Muscle of leg (tissue), 11 donors: ENCODE measurements around the gene ZBTB7C. TPM values are rescaled to one million over a fixed set of nuclear protein-coding genes. Genes with fewer than 3 reads are reported as not detected.
A peak's percentile ranks its signal among the peaks of the same experiment; 100 is the strongest.

ENCODE experiments used
- DNase-seq: peaks from one replicate; pipeline ENCODE4 v3.0.0; 2013
- H3K27ac ChIP-seq: one replicate; pipeline ENCODE4 v1.5.1; 2013; ENCODE audit warnings: mild to moderate bottlenecking, low read length, control low read depth
- H3K27me3 ChIP-seq: one replicate; pipeline ENCODE4 v1.6.1; 2013; ENCODE audit warnings: low read length; ENCODE audit not compliant: control insufficient read depth, insufficient read depth
- H3K36me3 ChIP-seq: one replicate; pipeline ENCODE4 v1.6.1; 2013; ENCODE audit warnings: low read length; ENCODE audit not compliant: control insufficient read depth, insufficient read depth
- H3K4me1 ChIP-seq: one replicate; pipeline ENCODE4 v1.6.1; 2013; ENCODE audit warnings: low read length; ENCODE audit not compliant: control insufficient read depth, insufficient read depth
- H3K4me3 ChIP-seq: one replicate; pipeline ENCODE4 v1.5.1; 2013; ENCODE audit warnings: low read length, control low read depth
- H3K9me3 ChIP-seq: replicated peaks from 2 replicates; pipeline ENCODE4 v1.6.1; 2013; ENCODE audit warnings: low read depth, low read length; ENCODE audit not compliant: control insufficient read depth
- WGBS: methylation state at CpG from one replicate; pipeline ENCODE4 v1.1.5; 2013; ENCODE audit warnings: missing lambda C conversion rate; ENCODE audit not compliant: insufficient coverage; 5-methylcytosine and 5-hydroxymethylcytosine counted together
- polyA plus RNA-seq, 8 donors: library from polyadenylated mRNA; unstranded; fragments of 120-200 nt; gene quantifications; one replicate each; pipeline versions ENCODE4 v1.2.1 to v1.2.3, GENCODE V29; 2013; ENCODE audit warnings: inconsistent platforms in 1 of 8, low replicate concordance in 1 of 8; ENCODE audit not compliant: insufficient read length in 8 of 8, insufficient read depth in 1 of 8
- total RNA-seq: library from RNA; stranded (reverse); fragments of 120-200 nt; gene quantifications from one replicate; pipeline ENCODE4 v1.2.4, GENCODE V29; 2013

Gene ZBTB7C
- total and polyA plus RNA-seq, 9 donors: 2.8 to 5.6 (median 4.1) TPM

DNA sequence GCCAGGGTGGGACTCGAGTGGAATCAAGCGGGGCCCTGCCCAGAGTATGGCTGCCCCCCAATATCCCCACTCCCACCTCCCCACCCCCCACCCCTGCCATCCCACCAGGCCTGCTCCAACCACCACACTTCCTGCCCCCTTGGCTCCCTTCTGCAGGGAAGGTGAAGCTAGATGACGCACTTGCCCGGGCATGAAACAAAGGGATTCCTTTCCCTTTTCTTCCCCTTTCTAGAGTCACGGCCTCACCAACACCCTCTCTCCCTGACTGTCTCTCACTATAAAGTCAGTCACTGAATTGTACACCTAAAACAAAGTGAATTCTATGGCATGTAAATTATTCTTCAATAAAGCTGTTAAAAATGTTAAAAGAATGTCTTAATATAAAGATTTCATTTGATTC, 16.0 kb downstream of the ZBTB7C start:
- Histone ChIP-seq H3K4me1 (peaks cover 34% of the 10 kb centered on the region), H3K27me3 (peaks cover 2% of the 10 kb centered on the region), H3K9me3 (no peaks in the 10 kb centered on the region), H3K27ac (peak overlapping the region; percentile 79), H3K4me3 (no peak overlapping the region), H3K36me3 (no peaks in the 10 kb centered on the region)
- WGBS: 60% methylated on average over 2 of the region's 5 CpGs
- no peak for DNase-seq

DNA sequence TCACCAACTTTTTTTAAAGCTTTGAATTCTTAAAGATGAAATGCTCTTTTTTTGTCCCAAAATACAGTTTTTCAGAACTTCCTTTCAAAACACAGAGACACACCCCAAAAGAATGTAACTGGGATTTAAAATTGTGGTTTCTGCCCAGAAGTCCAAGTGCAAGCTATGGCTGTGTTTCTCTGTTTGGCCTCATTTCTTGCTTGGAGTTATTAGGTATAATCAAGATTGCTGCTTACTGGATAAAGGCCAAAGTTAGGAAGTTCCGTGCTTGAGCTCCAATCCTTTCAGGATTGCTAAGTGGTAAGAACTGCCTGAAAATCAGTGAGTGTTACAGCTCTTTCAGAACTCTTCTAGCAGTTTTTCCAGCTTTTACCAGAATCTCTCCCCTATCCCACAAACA, 16.9 kb downstream of the ZBTB7C start:
- no peak overlapping the region for H3K4me3 ChIP-seq
- H3K27ac ChIP-seq: peak overlapping the region; percentile 79
- H3K27me3 ChIP-seq: no peaks in the 10 kb centered on the region
- no CpG with 5 or more reads among the region's 1 CpG for WGBS
- no peaks in the 10 kb centered on the region for H3K9me3 ChIP-seq
- peaks cover 30% of the 10 kb centered on the region for H3K4me1 ChIP-seq
- peak; percentile 91 for DNase-seq
- no peaks in the 10 kb centered on the region for H3K36me3 ChIP-seq

DNA sequence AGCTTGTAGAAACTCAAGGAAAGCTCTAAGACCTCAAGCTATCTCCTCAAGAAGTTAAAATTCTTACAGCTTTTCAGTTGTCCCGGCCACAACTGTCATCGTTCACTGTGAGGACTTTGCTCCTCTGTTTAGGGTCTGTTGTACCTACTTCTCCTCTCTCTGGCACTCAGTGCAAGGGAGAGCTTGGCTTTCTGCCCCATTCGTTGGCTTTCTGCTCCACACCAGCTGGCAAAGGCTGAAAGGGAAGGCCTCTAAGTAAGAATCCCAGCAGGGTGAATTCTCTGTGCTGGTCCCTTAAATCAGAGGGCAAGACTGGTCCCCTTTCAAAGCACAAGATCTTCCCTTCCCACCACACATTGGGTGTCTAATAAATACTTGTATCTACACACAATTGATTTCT, 17.3 kb downstream of the ZBTB7C start:
- 73% methylated on average over 3 of the region's 3 CpGs for WGBS
- Histone ChIP-seq H3K27ac (peak overlapping the region; percentile 79), H3K4me3 (no peak overlapping the region), H3K4me1 (peaks cover 27% of the 10 kb centered on the region), H3K27me3 (no peaks in the 10 kb centered on the region), H3K9me3 (no peaks in the 10 kb centered on the region), H3K36me3 (no peaks in the 10 kb centered on the region)
- peak; percentile 68 for DNase-seq

DNA sequence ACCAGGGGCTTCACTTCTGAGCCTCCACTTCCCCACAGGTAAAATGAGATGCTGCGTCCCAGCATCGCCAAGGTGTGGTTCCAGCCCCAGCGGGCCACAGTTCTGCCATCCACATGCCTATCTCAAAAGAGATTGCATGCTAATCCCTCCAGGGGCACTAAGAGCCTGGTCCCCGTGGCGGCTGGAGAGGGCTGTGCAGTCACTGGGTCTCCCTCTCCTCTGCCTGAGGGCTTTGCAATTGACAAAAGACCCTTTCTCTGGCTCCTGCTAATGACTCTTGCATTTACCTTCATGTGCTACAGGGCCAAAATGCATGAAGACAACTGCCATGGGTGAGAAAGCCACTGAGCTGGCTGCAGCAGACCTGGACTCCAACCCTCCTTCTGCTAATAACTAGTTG, 18.5 kb downstream of the ZBTB7C start:
- no peak overlapping the region for H3K4me3 ChIP-seq
- no peaks in the 10 kb centered on the region for H3K27me3 ChIP-seq
- no peak for DNase-seq
- H3K36me3 ChIP-seq: no peaks in the 10 kb centered on the region
- no peak overlapping the region for H3K27ac ChIP-seq
- no peaks in the 10 kb centered on the region for H3K9me3 ChIP-seq
- H3K4me1 ChIP-seq: peaks cover 29% of the 10 kb centered on the region
- 71% methylated on average over 3 of the region's 5 CpGs for WGBS

DNA sequence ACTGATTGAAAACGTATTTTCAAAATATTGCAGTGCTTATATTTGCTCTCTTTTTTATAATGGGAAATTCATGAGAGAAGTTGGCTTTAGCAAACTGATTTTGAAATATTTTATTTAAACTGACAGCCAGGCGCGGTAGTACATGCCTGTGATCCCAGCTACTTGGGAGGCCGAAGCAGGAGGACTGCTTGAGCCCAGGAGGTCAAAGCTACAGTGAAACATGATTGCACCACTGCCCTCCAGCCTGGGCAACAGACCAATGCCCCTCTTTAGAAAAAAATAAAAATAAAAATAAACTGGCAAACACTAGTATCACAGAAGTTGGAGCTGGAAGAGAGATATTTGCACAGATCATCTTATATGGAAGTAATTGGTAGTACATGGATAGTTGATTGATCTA, 20.7 kb downstream of the ZBTB7C start:
- H3K9me3 ChIP-seq: no peaks in the 10 kb centered on the region

DNA sequence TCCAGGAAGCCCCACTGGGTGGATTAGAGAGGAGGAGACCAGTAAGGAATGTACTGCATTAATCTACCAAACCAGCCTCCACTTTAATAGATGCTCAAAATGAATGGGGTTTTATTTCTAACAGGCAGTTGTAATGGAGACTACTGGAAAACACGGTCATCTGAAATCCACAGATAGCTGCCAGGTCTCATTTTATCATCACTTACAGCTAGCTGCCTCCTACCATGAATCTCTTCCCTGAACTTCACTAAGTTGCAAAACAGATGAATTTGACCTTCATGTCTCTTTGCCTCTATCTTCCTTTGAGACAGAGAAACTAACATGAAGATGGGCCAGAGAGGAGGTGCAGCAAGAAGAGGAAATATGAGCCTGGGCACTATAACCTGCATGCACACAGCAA, 21.9 kb downstream of the ZBTB7C start:
- H3K9me3 ChIP-seq: no peaks in the 10 kb centered on the region
- no peak for DNase-seq
- no peaks in the 10 kb centered on the region for H3K27me3 ChIP-seq
- H3K4me1 ChIP-seq: peaks cover 18% of the 10 kb centered on the region
- H3K4me3 ChIP-seq: no peak overlapping the region
- no CpG with 5 or more reads among the region's 1 CpG for WGBS
- no peak overlapping the region for H3K27ac ChIP-seq
- H3K36me3 ChIP-seq: no peaks in the 10 kb centered on the region

More for the DNA sequence above, 20.7 kb downstream of the ZBTB7C start:
- Histone ChIP-seq H3K4me1 (peaks cover 29% of the 10 kb centered on the region), H3K27ac (no peak overlapping the region), H3K27me3 (no peaks in the 10 kb centered on the region), H3K4me3 (no peak overlapping the region), H3K36me3 (no peaks in the 10 kb centered on the region)
- 93% methylated on average over 3 of the region's 4 CpGs for WGBS
- no peak for DNase-seq

DNA sequence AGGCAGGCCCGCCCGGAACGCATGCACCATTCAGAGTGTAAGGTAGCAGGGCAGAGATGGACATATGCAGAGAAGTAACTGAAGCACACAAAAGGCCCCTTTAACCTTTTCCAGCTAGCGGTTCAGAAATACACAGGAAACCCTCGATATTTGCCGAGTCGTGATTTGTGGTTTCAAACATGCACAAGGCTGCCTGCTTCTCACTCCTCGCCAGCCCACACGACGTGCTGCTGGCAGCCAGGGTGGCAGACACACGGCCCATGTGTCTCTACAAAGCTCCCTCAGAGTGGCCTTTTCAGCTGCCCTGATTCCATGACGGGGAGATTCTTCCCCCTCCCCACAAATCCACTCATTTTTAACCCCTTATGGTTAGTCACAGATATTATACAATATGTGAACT, 23.6 kb downstream of the ZBTB7C start:
- no peaks in the 10 kb centered on the region for H3K27me3 ChIP-seq
- DNase-seq: peak; percentile 21
- no peaks in the 10 kb centered on the region for H3K36me3 ChIP-seq
- 58% methylated on average over 8 of the region's 12 CpGs for WGBS
- no peak overlapping the region for H3K27ac ChIP-seq
- no peak overlapping the region for H3K4me3 ChIP-seq
- H3K9me3 ChIP-seq: no peaks in the 10 kb centered on the region
- H3K4me1 ChIP-seq: peaks cover 10% of the 10 kb centered on the region

DNA sequence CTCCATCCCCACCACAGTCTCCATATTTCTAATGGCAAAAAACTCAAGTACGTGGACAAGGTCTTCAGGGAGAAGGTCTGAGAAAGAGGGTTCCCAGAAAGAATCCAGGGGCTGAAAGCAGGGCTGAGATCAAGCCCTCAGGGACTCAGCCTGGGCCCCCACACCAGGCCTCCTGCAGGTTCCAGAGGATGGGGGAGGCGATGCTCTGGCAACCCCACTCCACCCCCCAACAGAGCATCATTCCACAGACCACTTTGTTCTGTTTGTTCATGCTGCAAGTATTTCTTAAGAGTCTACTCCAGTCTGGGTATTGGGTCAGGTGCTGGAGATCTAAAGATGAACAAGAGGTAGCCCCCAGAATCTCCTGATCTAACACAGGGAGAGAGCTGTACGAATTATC, 32.2 kb downstream of the ZBTB7C start:
- no peak overlapping the region for H3K27ac ChIP-seq
- H3K9me3 ChIP-seq: no peaks in the 10 kb centered on the region
- peaks cover 7% of the 10 kb centered on the region for H3K4me1 ChIP-seq
- no peak overlapping the region for H3K4me3 ChIP-seq
- H3K27me3 ChIP-seq: no peaks in the 10 kb centered on the region
- H3K36me3 ChIP-seq: no peaks in the 10 kb centered on the region
- WGBS: 100% methylated on average over 1 of the region's 3 CpGs
- DNase-seq: no peak

DNA sequence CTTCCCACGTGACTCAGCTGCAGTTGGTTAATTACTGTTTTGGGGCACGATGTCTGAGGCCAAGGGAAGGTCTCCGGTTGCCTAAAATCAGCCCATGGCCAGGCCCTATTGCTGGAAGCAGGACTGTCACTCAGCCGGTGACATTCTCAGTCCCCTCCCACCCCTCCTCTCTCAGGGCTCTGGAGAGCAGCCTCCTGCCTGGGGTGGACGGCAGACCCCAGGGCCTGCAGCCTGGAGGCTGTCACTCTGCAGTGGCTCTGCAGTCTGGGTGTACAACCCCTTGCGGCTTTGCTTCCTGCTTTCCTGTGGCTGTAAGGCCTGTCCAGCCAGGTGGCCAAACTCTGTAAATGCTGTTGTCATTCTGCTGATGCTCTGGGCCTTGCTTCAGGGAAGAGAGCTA, 32.8 kb downstream of the ZBTB7C start:
- H3K4me1 ChIP-seq: peaks cover 7% of the 10 kb centered on the region
- H3K36me3 ChIP-seq: no peaks in the 10 kb centered on the region
- H3K27me3 ChIP-seq: no peaks in the 10 kb centered on the region
- 28% methylated on average over 4 of the region's 6 CpGs for WGBS
- H3K9me3 ChIP-seq: no peaks in the 10 kb centered on the region
- H3K4me3 ChIP-seq: no peak overlapping the region
- no peak for DNase-seq
- no peak overlapping the region for H3K27ac ChIP-seq

DNA sequence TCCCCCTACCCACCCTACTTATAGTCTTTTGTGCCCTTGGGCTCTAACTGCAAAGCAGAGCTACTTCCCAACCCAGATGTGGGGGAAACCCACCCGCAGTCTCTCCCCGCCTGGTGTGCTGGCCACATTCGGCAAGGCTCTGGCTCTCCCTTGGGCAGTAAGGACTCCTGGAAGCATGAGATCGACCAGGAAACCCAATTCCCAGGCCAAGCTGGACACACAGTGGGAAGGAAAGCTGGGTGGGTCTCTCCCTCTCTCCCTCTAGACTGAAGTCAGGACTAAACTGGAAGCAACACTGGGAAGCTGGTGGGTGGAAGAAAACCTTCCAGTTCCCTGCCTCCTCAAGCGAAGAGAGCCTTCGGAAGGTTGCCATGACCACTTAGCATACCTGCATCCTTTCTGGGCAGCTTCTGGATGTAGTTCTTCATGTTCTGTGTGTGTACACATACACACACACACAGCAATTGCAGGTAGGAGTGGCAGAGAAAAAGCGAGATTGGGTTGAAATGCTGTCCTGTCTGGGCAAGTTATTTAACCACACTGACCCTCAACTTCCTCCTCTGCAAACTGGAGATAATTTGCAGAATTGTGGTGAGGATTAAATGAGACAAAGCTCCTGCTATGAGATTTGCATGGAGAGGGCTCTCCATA, 33.9 kb downstream of the ZBTB7C start:
- WGBS: no CpG with 5 or more reads among the region's 7 CpGs
- Histone ChIP-seq H3K4me3 (no peak overlapping the region), H3K4me1 (peaks cover 7% of the 10 kb centered on the region)

More for the DNA sequence above, 33.9 kb downstream of the ZBTB7C start:
- DNase-seq: no peak
- Histone ChIP-seq H3K27ac (no peak overlapping the region), H3K36me3 (no peaks in the 10 kb centered on the region), H3K27me3 (no peaks in the 10 kb centered on the region), H3K9me3 (no peaks in the 10 kb centered on the region)
